Mesothelial cell of epicardium (in vitro differentiated cells): Measurements from ENCODE around the gene ANGPT4. TPM values are rescaled to one million over a fixed set of nuclear protein-coding genes. Genes with fewer than 3 reads are reported as not detected.

ENCODE experiments used
- DNase-seq, 2 experiments: peaks; one replicate each; pipeline ENCODE4 v3.0.0; 2021; ENCODE audit warnings: low spot score in 2 of 2; ENCODE audit not compliant: unreplicated experiment in 2 of 2
- H3K27ac Mint-ChIP-seq: 2 replicates; pipeline ENCODE4 v1.8.0; 2021; ENCODE audit warnings: mixed read lengths
- H3K27me3 Mint-ChIP-seq: 2 replicates; pipeline ENCODE4 v1.8.0; 2021; ENCODE audit warnings: low read depth, mixed read lengths
- H3K36me3 Mint-ChIP-seq: 2 replicates; pipeline ENCODE4 v1.8.0; 2021; ENCODE audit warnings: mixed read lengths
- H3K4me1 Mint-ChIP-seq: 2 replicates; pipeline ENCODE4 v1.8.0; 2021; ENCODE audit warnings: mixed read lengths
- H3K4me3 Mint-ChIP-seq: 2 replicates; pipeline ENCODE4 v1.8.0; 2021; ENCODE audit warnings: mild to moderate bottlenecking, moderate library complexity, mixed read lengths
- H3K9me3 Mint-ChIP-seq: 2 replicates; pipeline ENCODE4 v1.8.0; 2021; ENCODE audit warnings: mixed read lengths
- total RNA-seq: library from RNA; stranded (reverse); gene quantifications from 3 replicates; pipeline ENCODE4 v1.2.1, GENCODE V29; 2021
- TF ChIP-seq, protein P1 (sequence below): fragments of 200-600 bp; sonication (generic); IDR thresholded peaks from one replicate; pipeline ENCODE4 v1.5.0; 2021; ENCODE audit warnings: antibody characterized with exemption; ENCODE audit not compliant: unreplicated experiment

The ANGPT4 gene, protein sequence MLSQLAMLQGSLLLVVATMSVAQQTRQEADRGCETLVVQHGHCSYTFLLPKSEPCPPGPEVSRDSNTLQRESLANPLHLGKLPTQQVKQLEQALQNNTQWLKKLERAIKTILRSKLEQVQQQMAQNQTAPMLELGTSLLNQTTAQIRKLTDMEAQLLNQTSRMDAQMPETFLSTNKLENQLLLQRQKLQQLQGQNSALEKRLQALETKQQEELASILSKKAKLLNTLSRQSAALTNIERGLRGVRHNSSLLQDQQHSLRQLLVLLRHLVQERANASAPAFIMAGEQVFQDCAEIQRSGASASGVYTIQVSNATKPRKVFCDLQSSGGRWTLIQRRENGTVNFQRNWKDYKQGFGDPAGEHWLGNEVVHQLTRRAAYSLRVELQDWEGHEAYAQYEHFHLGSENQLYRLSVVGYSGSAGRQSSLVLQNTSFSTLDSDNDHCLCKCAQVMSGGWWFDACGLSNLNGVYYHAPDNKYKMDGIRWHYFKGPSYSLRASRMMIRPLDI
- 0.31 to 0.35 TPM (median 0.34 TPM) in 3 replicates for total RNA-seq

DNA sequence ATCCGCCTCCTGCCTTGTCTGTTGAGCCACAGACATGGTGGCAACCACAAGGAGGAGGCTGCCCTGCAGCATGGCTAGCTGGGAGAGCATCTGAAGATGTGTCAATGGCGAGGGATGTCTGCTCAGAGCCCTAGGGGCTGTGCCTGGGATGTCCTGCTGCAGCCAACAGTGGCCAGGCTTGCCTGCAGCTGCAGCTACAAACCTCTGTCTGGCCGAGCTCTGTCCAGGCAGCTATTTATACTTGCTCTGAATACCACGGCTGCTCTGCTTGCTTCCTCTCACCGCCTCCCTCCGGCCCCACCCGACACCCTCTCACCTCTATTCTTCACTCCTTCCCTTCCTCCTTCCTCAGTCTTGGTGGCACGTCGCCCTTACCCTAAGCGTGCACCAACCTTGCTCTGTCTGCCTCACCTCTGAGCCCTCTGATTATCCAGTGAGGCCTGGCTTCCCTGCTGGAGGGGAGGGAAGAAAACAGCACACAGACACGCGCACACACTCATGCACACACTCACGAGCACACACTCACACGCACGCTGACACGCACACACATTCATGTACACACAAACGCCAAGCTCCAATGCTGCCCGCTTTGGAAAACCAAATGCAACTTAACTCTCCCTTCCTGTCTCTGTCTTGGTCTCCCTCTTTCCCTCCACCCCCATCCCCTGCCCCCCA is at the start of gene ANGPT4:
ANGPT4 (minus strand) TSS at position 210 of the 675 bp plus-strand sequence; CDS start at position 90, 120 bp downstream.
- Mint-ChIP-seq H3K4me1 (peaks cover 13% of the 10 kb centered on the region), H3K27ac (no peak within 1 kb of the TSS), H3K36me3 (no peaks in the 10 kb centered on the region), H3K9me3 (peaks cover 3% of the 10 kb centered on the region), H3K27me3 (peaks cover 24% of the 10 kb centered on the region), H3K4me3 (no peak within 1 kb of the TSS)
- TF ChIP-seq, protein P1, sequence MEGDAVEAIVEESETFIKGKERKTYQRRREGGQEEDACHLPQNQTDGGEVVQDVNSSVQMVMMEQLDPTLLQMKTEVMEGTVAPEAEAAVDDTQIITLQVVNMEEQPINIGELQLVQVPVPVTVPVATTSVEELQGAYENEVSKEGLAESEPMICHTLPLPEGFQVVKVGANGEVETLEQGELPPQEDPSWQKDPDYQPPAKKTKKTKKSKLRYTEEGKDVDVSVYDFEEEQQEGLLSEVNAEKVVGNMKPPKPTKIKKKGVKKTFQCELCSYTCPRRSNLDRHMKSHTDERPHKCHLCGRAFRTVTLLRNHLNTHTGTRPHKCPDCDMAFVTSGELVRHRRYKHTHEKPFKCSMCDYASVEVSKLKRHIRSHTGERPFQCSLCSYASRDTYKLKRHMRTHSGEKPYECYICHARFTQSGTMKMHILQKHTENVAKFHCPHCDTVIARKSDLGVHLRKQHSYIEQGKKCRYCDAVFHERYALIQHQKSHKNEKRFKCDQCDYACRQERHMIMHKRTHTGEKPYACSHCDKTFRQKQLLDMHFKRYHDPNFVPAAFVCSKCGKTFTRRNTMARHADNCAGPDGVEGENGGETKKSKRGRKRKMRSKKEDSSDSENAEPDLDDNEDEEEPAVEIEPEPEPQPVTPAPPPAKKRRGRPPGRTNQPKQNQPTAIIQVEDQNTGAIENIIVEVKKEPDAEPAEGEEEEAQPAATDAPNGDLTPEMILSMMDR: no peak
- no peak for DNase-seq

DNA sequence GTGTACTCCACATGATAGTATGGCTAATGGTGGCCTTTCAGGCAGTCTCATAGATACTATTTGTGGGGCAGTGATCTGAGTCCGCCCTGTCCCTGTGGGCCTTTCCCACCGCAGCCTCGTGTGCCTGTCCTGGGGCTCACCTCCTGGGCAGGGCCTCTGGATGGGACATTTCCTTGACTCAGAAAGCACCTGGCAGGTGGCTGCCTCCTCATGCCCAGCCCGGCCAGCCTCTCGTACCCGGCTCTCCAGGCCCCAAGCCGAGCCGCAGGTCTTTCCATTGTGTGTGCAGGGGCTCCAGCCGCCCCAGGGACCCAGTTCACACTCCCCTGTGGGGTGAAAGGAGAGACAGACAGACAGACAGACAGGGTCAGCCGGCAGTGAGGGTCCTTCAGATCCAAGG is 47.7 kb upstream of the ANGPT4 start:
- TF ChIP-seq, protein P1: no peak
- no peak overlapping the region for H3K4me3 Mint-ChIP-seq
- no peaks in the 10 kb centered on the region for H3K36me3 Mint-ChIP-seq
- DNase-seq: no peak
- no peaks in the 10 kb centered on the region for H3K9me3 Mint-ChIP-seq
- H3K4me1 Mint-ChIP-seq: no peaks in the 10 kb centered on the region
- H3K27me3 Mint-ChIP-seq: peaks cover 21% of the 10 kb centered on the region
- no peak overlapping the region for H3K27ac Mint-ChIP-seq

DNA sequence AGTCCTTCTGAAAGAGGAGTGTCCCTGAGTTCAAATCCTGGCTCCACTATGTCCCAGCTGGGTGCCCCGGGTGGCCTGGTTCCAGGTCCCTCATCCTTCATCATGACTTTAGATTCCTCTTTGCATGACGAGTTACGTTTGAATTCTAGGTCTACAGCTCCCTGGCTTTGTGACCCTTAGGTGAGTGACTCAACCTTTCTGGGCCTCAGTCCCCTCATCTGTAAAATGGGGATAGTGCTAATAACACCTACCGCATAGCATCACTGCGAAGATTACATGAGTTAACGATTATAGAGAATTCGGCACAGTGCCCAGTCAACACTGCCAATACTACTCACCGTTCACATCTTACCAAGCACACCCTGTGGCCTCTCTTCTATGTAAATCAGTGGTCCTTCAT is 46.5 kb upstream of the ANGPT4 start:
- Mint-ChIP-seq H3K4me1 (peaks cover 2% of the 10 kb centered on the region), H3K27me3 (peaks cover 20% of the 10 kb centered on the region), H3K36me3 (no peaks in the 10 kb centered on the region), H3K27ac (no peak overlapping the region), H3K9me3 (no peaks in the 10 kb centered on the region), H3K4me3 (no peak overlapping the region)
- TF ChIP-seq, protein P1: no peak
- DNase-seq: no peak

DNA sequence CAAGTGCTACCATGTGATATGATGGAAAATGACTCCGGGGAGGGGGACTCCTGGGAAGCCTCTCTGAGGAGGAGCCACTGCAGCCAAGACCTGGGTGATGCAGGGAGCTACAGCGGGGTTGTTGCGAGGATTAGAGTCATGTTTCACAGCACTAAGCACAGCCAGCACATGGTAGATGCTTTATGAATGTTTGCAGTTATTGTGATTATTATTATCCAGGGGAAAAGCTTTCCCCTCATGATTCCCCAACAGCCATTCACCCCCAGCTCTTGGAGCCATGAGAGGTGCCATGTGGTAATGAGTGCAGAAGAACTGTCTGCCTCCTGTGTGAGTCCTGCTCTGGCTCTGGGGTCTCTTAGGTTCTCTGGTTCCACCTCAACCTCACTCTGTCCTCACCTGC is 46.1 kb upstream of the ANGPT4 start:
- H3K36me3 Mint-ChIP-seq: no peaks in the 10 kb centered on the region
- H3K27me3 Mint-ChIP-seq: peaks cover 21% of the 10 kb centered on the region
- TF ChIP-seq, protein P1: no peak
- no peak overlapping the region for H3K27ac Mint-ChIP-seq
- H3K4me1 Mint-ChIP-seq: peaks cover 2% of the 10 kb centered on the region
- H3K4me3 Mint-ChIP-seq: no peak overlapping the region
- DNase-seq: no peak
- no peaks in the 10 kb centered on the region for H3K9me3 Mint-ChIP-seq

DNA sequence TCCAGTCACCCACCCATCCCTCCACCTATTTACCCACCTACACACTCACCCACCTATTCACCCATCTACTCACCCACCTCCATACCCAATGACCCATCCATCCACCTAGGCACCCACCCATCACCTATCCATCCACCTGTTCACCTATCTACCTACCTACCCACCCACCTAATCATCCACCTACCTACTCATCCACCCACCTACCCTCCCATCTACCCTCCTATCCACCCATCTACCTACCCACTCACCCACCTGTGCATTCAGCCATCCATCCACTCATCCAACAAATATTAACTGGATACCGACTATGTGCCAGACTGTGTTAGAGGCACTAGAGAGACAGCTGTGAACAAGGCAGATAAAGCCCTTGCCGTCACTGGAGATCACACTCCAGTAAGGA is 45.6 kb upstream of the ANGPT4 start:
- peaks cover 21% of the 10 kb centered on the region for H3K27me3 Mint-ChIP-seq
- H3K27ac Mint-ChIP-seq: no peak overlapping the region
- no peaks in the 10 kb centered on the region for H3K36me3 Mint-ChIP-seq
- H3K4me1 Mint-ChIP-seq: peaks cover 2% of the 10 kb centered on the region
- no peak for DNase-seq
- H3K4me3 Mint-ChIP-seq: no peak overlapping the region
- TF ChIP-seq, protein P1: no peak
- H3K9me3 Mint-ChIP-seq: no peaks in the 10 kb centered on the region
